Parathyroid adenoma (tissue), 2 donors: ENCODE results near the gene TMEM178B.
"Not testable (repeated sequence)": the region's sequence is repeated elsewhere in the genome, so short reads cannot be mapped to it uniquely, and the experiment has no call there.

Source experiments
- H2AFZ ChIP-seq: fragments of 300-600 bp; sonication (generic); one replicate; pipeline ENCODE4 v1.7.0; 2017; ENCODE audit warnings: antibody characterized with exemption, mild to moderate bottlenecking
- H3K27ac ChIP-seq: fragments of 300-600 bp; sonication (generic); one replicate; pipeline ENCODE4 v1.7.0; 2017
- H3K27me3 ChIP-seq: fragments of 300-600 bp; sonication (generic); one replicate; pipeline ENCODE4 v1.7.0; 2017; ENCODE audit warnings: low read length; ENCODE audit not compliant: control insufficient read depth, insufficient read depth
- H3K36me3 ChIP-seq: fragments of 300-600 bp; sonication (generic); one replicate; pipeline ENCODE4 v1.7.0; 2017; ENCODE audit warnings: low read length; ENCODE audit not compliant: control insufficient read depth, insufficient read depth
- H3K4me1 ChIP-seq: fragments of 300-600 bp; sonication (generic); one replicate; pipeline ENCODE4 v1.7.0; 2017; ENCODE audit warnings: control low read depth
- H3K4me2 ChIP-seq: fragments of 300-600 bp; sonication (generic); one replicate; pipeline ENCODE4 v1.7.0; 2017; ENCODE audit warnings: low read length
- H3K4me3 ChIP-seq: fragments of 300-600 bp; sonication (generic); one replicate; pipeline ENCODE4 v1.7.0; 2017; ENCODE audit warnings: low read depth, low read length
- H3K79me2 ChIP-seq: fragments of 300-600 bp; sonication (generic); one replicate; pipeline ENCODE4 v1.7.0; 2017; ENCODE audit warnings: control low read depth
- H3K9ac ChIP-seq: fragments of 300-600 bp; sonication (generic); one replicate; pipeline ENCODE4 v1.7.0; 2017; ENCODE audit warnings: mild to moderate bottlenecking
- H3K9me3 ChIP-seq: fragments of 300-600 bp; sonication (generic); one replicate; pipeline ENCODE4 v1.7.0; 2017; ENCODE audit warnings: low read length; ENCODE audit not compliant: control insufficient read depth
- TF ChIP-seq, protein P1 (sequence below): fragments of 300-600 bp; sonication (generic); IDR thresholded peaks from one replicate; pipeline ENCODE4 v1.7.0; 2017; ENCODE audit warnings: antibody characterized with exemption, mild to moderate bottlenecking
- donor health status: primary hyperparathyroidism.

The TMEM178B gene

DNA sequence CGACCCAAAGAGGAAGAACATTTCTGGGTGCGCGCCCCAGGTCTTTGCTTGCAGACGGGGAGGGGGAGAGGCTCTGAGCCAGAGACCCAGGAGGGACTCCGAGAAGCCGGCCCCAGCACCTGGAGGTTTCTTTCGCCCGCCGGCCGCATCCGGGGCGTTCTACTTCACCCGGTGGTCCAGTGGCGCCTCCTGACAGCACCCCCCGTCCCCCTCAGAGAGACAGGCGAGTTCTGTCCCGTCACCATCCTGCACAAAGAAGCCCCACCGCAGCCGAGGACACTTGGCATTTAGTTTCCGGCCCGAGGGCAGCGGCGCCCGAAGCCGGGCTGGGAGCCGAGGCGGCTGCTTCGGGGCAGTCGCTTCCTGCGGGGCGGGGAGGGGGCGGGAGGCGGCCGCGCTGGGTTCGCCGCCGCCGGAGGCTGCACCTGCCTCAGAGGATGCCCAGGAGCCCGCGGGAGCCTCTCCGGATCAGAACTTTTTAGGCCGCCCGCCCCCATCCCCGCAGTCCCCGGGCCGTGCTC, at the start of gene TMEM178B:
Gene TMEM178B, plus strand, starts transcription at position 424 of the 521 bp plus-strand sequence.
- peaks cover 23% of the 10 kb centered on the region for H3K79me2 ChIP-seq
- peak within 1 kb of the TSS; percentile 81 for H3K4me2 ChIP-seq
- peak within 1 kb of the TSS; percentile 95 for H2AFZ ChIP-seq
- no peaks in the 10 kb centered on the region for H3K27me3 ChIP-seq
- no peaks in the 10 kb centered on the region for H3K36me3 ChIP-seq
- peak within 1 kb of the TSS; percentile 49 for H3K9ac ChIP-seq
- no peaks in the 10 kb centered on the region for H3K9me3 ChIP-seq
- peak within 1 kb of the TSS; percentile 73 for H3K27ac ChIP-seq
- peak within 1 kb of the TSS; percentile 66 for H3K4me3 ChIP-seq
- peaks cover 19% of the 10 kb centered on the region for H3K4me1 ChIP-seq
- TF ChIP-seq, protein P1, sequence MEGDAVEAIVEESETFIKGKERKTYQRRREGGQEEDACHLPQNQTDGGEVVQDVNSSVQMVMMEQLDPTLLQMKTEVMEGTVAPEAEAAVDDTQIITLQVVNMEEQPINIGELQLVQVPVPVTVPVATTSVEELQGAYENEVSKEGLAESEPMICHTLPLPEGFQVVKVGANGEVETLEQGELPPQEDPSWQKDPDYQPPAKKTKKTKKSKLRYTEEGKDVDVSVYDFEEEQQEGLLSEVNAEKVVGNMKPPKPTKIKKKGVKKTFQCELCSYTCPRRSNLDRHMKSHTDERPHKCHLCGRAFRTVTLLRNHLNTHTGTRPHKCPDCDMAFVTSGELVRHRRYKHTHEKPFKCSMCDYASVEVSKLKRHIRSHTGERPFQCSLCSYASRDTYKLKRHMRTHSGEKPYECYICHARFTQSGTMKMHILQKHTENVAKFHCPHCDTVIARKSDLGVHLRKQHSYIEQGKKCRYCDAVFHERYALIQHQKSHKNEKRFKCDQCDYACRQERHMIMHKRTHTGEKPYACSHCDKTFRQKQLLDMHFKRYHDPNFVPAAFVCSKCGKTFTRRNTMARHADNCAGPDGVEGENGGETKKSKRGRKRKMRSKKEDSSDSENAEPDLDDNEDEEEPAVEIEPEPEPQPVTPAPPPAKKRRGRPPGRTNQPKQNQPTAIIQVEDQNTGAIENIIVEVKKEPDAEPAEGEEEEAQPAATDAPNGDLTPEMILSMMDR = no peak

DNA sequence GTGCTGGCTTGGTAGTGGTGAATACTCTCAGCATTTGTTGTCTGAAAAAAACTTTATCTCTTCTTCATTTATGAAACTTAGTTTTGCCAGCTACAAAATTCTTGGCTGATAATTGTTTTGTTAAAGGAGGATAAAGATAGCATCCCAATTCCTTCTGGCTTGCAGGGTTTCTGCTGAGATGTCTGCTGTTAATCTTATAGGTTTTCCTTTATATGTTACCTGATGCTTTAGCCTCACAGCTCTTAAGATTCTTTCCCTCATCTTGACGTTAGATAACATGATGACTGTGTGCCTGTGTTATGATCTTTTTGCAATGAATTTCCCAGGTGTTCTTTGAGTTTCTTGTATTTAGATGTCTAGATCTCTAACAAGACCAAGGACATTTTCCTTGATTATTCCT, 49.2 kb upstream of the TMEM178B start:
- Histone ChIP-seq H3K27ac (no peak overlapping the region), H3K4me1 (no peaks in the 10 kb centered on the region), H3K79me2 (no peaks in the 10 kb centered on the region), H3K9ac (no peak overlapping the region), H2AFZ (no peak overlapping the region), H3K9me3 (peaks cover 3% of the 10 kb centered on the region), H3K27me3 (no peaks in the 10 kb centered on the region), H3K4me2 (no peak overlapping the region), H3K4me3 (no peak overlapping the region), H3K36me3 (peaks cover 3% of the 10 kb centered on the region)
- TF ChIP-seq, protein P1 = no peak

DNA sequence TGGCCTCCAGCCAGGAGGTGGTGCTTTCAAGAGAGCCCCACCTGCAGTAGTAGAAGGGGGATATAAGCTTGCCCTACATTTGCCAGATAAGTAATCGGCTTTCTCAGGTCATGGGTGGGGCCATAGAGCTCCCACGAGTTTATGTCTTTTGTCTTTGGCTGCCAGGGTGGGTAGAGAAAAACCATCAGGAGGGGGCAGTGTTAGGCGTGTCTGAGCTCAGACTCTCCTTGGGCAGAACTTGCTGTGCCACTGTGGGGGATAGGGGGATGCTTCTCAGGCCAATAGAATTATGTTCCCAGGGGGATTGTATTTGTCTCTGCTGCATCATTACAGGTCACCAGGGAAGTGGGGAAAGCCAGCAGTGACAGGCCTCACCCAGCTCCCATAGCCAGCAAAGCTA, 46.8 kb upstream of the TMEM178B start:
- no peaks in the 10 kb centered on the region for H3K27me3 ChIP-seq
- peaks cover 3% of the 10 kb centered on the region for H3K9me3 ChIP-seq
- H3K4me3 ChIP-seq = no peak overlapping the region
- H2AFZ ChIP-seq = no peak overlapping the region
- no peaks in the 10 kb centered on the region for H3K79me2 ChIP-seq
- no peak overlapping the region for H3K4me2 ChIP-seq
- H3K27ac ChIP-seq = no peak overlapping the region
- H3K9ac ChIP-seq = no peak overlapping the region
- TF ChIP-seq, protein P1 = no peak
- peaks cover 3% of the 10 kb centered on the region for H3K36me3 ChIP-seq
- H3K4me1 ChIP-seq = no peaks in the 10 kb centered on the region

DNA sequence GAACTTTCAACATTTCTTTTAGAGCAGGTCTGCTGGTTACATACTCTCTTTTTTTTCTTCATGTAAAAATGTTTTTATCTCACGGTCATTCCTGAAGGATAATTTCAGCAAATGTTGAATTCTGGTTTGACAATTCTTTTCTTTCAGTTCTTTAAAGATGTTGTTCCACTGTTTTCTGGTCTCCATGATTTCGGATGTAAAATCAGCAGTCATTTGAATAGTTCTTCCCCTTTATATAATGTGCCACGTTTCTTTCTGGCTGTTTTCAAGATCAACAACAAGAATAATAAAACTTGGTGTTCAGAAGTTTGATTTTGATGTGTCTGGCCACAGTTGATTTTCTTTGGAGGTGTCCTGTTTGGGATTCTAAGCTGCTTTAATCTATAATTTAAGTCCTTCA, 45.1 kb upstream of the TMEM178B start:
- Histone ChIP-seq H3K4me1 (no peaks in the 10 kb centered on the region), H2AFZ (no peak overlapping the region), H3K9ac (no peak overlapping the region), H3K4me2 (no peak overlapping the region), H3K79me2 (no peaks in the 10 kb centered on the region), H3K27ac (no peak overlapping the region), H3K4me3 (no peak overlapping the region), H3K9me3 (peaks cover 3% of the 10 kb centered on the region), H3K36me3 (peaks cover 3% of the 10 kb centered on the region), H3K27me3 (no peaks in the 10 kb centered on the region)
- TF ChIP-seq, protein P1 = no peak

DNA sequence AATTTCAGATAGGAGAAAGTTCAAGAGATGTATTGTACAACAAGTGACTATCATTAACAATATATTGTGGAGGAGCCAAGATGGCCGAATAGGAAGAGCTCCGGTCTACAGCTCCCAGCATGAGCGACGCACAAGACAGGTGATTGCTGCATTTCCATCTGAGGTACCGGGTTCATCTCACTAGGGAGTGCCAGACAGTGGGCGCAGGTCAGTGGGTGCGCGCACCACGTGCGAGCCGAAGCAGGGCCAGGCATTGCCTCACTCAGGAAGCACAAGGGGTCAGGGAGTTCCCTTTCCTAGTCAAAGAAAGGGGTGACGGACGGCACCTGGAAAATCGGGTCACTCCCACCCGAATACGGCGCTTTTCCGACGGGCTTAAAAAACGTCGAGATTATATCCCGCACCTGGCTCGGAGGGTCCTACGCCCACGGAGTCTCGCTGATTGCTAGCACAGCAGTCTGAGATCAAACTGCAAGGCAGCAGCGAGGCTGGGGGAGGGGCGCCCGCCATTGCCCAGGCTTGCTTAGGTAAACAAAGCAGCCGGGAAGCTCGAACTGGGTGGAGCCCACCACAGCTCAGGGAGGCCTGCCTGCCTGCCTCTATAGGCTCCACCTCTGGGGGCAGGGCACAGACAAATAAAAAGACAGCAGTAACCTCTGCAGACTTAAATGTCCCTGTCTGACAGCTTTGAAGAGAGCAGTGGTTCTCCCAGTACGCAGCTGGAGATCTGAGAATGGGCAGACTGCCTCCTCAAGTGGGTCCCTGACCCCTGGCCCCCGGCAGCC, 41.1 kb upstream of the TMEM178B start:
- not testable (repeated sequence) for H3K9me3 ChIP-seq, H3K9ac ChIP-seq, H2AFZ ChIP-seq, H3K27ac ChIP-seq, H3K27me3 ChIP-seq, H3K4me1 ChIP-seq, H3K79me2 ChIP-seq, H3K36me3 ChIP-seq, H3K4me2 ChIP-seq, H3K4me3 ChIP-seq

DNA sequence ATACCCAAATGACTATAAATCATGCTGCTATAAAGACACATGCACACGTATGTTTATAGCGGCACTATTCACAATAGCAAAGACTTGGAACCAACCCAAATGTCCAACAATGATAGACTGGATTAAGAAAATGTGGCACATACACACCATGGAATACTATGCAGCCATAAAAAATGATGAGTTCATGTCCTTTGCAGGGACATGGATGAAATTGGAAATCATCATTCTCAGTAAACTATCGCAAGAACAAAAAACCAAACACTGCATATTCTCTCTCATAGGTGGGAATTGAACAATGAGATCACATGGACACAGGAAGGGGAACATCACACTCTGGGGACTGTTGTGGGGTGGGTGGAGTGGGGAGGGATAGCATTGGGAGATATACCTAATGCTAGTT, 35.8 kb upstream of the TMEM178B start:
- not testable (repeated sequence) for H3K9ac ChIP-seq, H3K27ac ChIP-seq, H3K4me3 ChIP-seq, H3K79me2 ChIP-seq, H3K27me3 ChIP-seq, H3K36me3 ChIP-seq, H3K4me1 ChIP-seq, H3K4me2 ChIP-seq, H3K9me3 ChIP-seq, H2AFZ ChIP-seq
